HUES6 (cell line): ENCODE measurements around the gene ZDHHC14.
"Not testable (repeated sequence)": the region's sequence is repeated elsewhere in the genome, so short reads cannot be mapped to it uniquely, and the experiment has no call there.

Experiments
- H3K27ac ChIP-seq: 2 replicates; pipeline ENCODE4 v1.7.0; 2013; ENCODE audit warnings: low read depth, mild to moderate bottlenecking, low read length, inconsistent platforms
- H3K27me3 ChIP-seq: 2 replicates; pipeline ENCODE4 v1.6.1; 2013; ENCODE audit warnings: low read length; ENCODE audit not compliant: control insufficient read depth, insufficient read depth
- H3K36me3 ChIP-seq: 2 replicates; pipeline ENCODE4 v1.6.1; 2013; ENCODE audit warnings: low read length; ENCODE audit not compliant: control insufficient read depth, insufficient read depth
- H3K4me1 ChIP-seq: 2 replicates; pipeline ENCODE4 v1.6.1; 2013; ENCODE audit warnings: low read length; ENCODE audit not compliant: control insufficient read depth, insufficient read depth
- H3K4me3 ChIP-seq: 2 replicates; pipeline ENCODE4 v1.5.1; 2013; ENCODE audit warnings: low read depth, low read length
- H3K9ac ChIP-seq: one replicate; pipeline ENCODE4 v1.6.1; 2013; ENCODE audit warnings: mild to moderate bottlenecking, low read length
- H3K9me3 ChIP-seq: 2 replicates; pipeline ENCODE4 v1.6.1; 2013; ENCODE audit warnings: low read depth, low read length; ENCODE audit not compliant: control insufficient read depth, insufficient read depth

ZDHHC14 gene

GRCh38 chr6:157585274-157586087 lies 204.5 kb downstream of the ZDHHC14 start:
- no peaks in the 10 kb centered on the region for H3K36me3 ChIP-seq
- no peak overlapping the region for H3K4me3 ChIP-seq
- no peak overlapping the region for H3K27ac ChIP-seq
- no peaks in the 10 kb centered on the region for H3K4me1 ChIP-seq
- peaks cover 20% of the 10 kb centered on the region for H3K9me3 ChIP-seq
- no peak overlapping the region for H3K9ac ChIP-seq
- H3K27me3 ChIP-seq: no peaks in the 10 kb centered on the region

DNA sequence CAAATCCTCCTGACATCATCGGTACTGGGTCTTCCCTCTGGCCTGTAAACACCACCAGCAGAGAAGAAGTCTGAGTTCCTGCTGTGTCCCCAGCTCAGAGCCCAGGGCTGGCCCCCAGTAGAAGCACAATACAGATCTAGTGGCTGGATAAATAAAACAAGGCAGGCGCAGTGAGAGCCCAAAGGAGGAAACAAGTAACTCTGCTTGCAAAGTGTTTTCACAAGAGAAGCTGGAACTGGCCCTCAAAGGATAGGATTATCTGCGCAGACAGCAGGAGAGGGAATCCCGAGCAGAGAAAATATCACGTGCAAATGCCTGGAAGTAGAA lies 205.1 kb downstream of the ZDHHC14 start:
- no peaks in the 10 kb centered on the region for H3K4me1 ChIP-seq
- no peaks in the 10 kb centered on the region for H3K27me3 ChIP-seq
- no peak overlapping the region for H3K4me3 ChIP-seq
- no peaks in the 10 kb centered on the region for H3K36me3 ChIP-seq
- H3K27ac ChIP-seq: no peak overlapping the region
- no peak overlapping the region for H3K9ac ChIP-seq
- H3K9me3 ChIP-seq: peaks cover 25% of the 10 kb centered on the region

DNA sequence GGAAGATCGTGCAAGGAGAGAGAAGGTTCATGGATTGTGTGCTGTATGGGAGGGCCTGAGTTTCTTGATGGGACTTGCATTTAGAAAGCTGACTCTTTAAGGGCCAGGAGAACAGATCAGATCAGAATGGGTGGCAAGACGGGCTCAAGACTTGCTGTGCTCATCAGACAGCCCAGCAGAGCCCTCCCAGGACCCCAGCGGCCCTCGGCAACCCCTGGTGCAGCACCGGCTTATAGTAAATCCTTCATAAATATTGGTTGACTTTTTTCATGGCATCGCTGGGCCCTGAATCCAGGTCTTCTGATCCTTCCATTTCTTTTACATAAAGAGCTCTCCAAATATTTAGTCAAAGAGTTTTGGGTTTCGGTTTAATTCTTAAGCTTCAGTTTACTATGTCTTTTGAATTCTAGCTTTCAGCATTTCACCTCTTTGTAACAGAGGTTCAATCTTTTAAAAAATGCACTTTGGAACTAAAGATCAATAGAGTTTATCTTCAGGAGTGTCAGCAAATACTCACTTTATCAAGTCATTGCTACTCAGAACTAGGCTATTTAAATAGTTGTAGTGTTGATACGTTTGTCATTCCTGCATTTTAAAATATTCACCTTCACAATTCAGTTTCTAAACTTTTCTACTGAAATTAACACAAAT lies 205.6 kb downstream of the ZDHHC14 start:
- H3K27me3 ChIP-seq: no peaks in the 10 kb centered on the region
- H3K4me1 ChIP-seq: no peaks in the 10 kb centered on the region
- no peaks in the 10 kb centered on the region for H3K36me3 ChIP-seq
- no peak overlapping the region for H3K9ac ChIP-seq
- no peak overlapping the region for H3K27ac ChIP-seq
- no peak overlapping the region for H3K4me3 ChIP-seq
- H3K9me3 ChIP-seq: peaks cover 31% of the 10 kb centered on the region

DNA sequence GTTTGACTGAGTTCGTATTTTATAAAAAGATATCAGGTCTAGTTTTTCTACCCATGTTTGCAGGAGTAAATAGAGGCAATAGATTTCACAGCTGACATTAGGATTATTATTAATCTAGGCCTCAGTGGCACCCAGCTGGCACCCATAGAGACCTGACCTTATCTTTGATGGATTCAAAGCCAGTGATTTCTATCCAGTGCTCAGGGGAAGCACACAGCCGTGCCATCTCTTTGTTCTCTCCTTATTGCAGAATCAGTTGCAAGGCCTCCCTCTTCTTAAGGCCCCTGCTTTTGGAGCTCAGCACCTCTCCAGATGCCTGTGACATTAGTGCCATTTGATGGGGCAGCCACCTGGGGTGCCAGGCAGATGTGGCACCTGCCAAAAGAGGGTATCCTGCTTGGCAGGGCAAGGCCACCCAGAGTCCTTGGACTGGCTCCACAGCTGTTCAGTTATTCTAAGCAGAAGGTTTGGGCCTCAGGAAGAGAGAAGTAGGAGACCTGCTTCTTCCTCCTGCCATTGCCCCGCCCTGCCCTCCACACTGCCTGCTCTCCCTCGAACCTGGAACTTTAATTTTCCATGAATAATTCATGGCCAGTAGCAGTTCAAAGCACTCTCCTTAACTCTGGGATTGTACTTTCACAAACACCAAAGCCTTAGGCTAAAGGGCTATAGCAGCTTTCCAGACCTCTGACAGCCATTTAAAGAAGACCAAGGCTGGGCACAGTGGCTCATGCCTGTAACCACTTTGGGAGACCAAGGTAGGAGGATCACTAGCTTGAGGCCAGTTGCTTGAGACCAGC lies 206.3 kb downstream of the ZDHHC14 start:
- Histone ChIP-seq H3K36me3 (no peaks in the 10 kb centered on the region), H3K4me1 (no peaks in the 10 kb centered on the region), H3K4me3 (no peak overlapping the region), H3K27me3 (no peaks in the 10 kb centered on the region), H3K9me3 (peaks cover 34% of the 10 kb centered on the region), H3K27ac (no peak overlapping the region), H3K9ac (no peak overlapping the region)

- H3K36me3 ChIP-seq, H3K27me3 ChIP-seq, H3K27ac ChIP-seq, H3K4me1 ChIP-seq, H3K4me3 ChIP-seq, H3K9ac ChIP-seq: not testable (repeated sequence)
- H3K9me3 ChIP-seq: peaks cover 34% of the 10 kb centered on the region
Measured at GRCh38 chr6:157590654-157591053, 209.7 kb downstream of the ZDHHC14 start.

- H3K9me3 ChIP-seq: peaks cover 34% of the 10 kb centered on the region
- no peaks in the 10 kb centered on the region for H3K27me3 ChIP-seq
- no peak overlapping the region for H3K4me3 ChIP-seq
Measured at GRCh38 chr6:157592541-157592940, 211.6 kb downstream of the ZDHHC14 start.

GRCh38 chr6:157592980-157593379 lies 212.0 kb downstream of the ZDHHC14 start:
- Histone ChIP-seq H3K9ac (no peak overlapping the region), H3K9me3 (peaks cover 34% of the 10 kb centered on the region), H3K4me3 (no peak overlapping the region), H3K27ac (no peak overlapping the region), H3K36me3 (no peaks in the 10 kb centered on the region), H3K4me1 (peaks cover 7% of the 10 kb centered on the region), H3K27me3 (no peaks in the 10 kb centered on the region)

More at GRCh38 chr6:157592541-157592940, 211.6 kb downstream of the ZDHHC14 start:
- H3K9ac ChIP-seq: no peak overlapping the region
- H3K36me3 ChIP-seq: no peaks in the 10 kb centered on the region
- H3K27ac ChIP-seq: no peak overlapping the region
- H3K4me1 ChIP-seq: peaks cover 3% of the 10 kb centered on the region

DNA sequence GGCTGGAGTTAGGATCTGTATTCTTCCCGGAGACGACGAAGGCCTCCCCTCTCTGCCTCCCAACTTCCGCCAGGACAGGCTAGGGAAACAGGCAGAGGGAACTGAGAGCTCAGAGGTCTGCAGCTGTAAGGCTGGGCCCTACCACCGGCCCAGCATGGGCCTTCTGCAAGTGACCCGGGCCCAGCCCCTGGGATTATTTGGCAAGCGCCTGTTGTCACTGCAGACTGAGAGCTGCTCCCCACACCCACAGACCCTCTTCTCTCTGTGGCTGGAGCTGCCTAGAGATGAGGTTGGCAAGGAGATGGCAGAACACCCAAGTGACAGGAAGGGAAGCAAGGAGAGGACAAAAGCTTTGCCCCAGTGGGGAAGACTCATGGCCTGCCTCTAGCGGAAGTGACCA lies 212.6 kb downstream of the ZDHHC14 start:
- Histone ChIP-seq H3K4me1 (peaks cover 7% of the 10 kb centered on the region), H3K4me3 (no peak overlapping the region), H3K9me3 (peaks cover 31% of the 10 kb centered on the region), H3K27me3 (no peaks in the 10 kb centered on the region), H3K9ac (no peak overlapping the region), H3K36me3 (no peaks in the 10 kb centered on the region), H3K27ac (no peak overlapping the region)

DNA sequence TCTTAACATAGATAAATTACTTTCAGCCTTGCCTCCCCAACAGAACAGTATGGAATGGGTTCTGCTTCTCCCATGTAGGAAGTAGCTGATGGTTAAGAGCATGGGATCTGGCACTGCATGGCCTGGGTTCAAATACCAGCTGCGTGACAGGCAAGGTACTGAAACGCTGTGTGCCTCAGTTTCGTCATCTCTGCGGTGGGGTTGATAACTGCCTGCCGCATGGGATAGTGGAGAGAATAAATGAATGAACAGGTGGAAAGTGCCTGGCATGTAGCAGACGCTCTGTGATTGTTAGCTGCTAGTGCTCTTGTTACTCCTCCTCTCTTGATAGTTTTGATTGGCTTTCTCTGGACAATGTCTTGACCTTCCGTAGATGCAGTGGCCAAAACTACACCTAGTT lies 213.3 kb downstream of the ZDHHC14 start:
- Histone ChIP-seq H3K4me3 (no peak overlapping the region), H3K27ac (no peak overlapping the region), H3K4me1 (peaks cover 7% of the 10 kb centered on the region), H3K9ac (no peak overlapping the region), H3K9me3 (peaks cover 24% of the 10 kb centered on the region), H3K27me3 (no peaks in the 10 kb centered on the region), H3K36me3 (no peaks in the 10 kb centered on the region)

GRCh38 chr6:157595768-157596167 lies 214.8 kb downstream of the ZDHHC14 start:
- Histone ChIP-seq H3K27me3 (no peaks in the 10 kb centered on the region), H3K4me1 (peaks cover 7% of the 10 kb centered on the region), H3K9me3 (peaks cover 11% of the 10 kb centered on the region), H3K27ac (no peak overlapping the region), H3K4me3 (no peak overlapping the region), H3K36me3 (no peaks in the 10 kb centered on the region), H3K9ac (no peak overlapping the region)

GRCh38 chr6:157596461-157596860 lies 215.5 kb downstream of the ZDHHC14 start:
- H3K27me3 ChIP-seq: no peaks in the 10 kb centered on the region
- no peak overlapping the region for H3K4me3 ChIP-seq
- H3K36me3 ChIP-seq: no peaks in the 10 kb centered on the region
- peaks cover 4% of the 10 kb centered on the region for H3K9me3 ChIP-seq
- peaks cover 7% of the 10 kb centered on the region for H3K4me1 ChIP-seq
- no peak overlapping the region for H3K9ac ChIP-seq
- H3K27ac ChIP-seq: no peak overlapping the region
